ENCODE results near the gene ZBTB44. TPM values are rescaled to one million over a fixed set of nuclear protein-coding genes. Genes with fewer than 3 reads are reported as not detected.

Gene ZBTB44, protein sequence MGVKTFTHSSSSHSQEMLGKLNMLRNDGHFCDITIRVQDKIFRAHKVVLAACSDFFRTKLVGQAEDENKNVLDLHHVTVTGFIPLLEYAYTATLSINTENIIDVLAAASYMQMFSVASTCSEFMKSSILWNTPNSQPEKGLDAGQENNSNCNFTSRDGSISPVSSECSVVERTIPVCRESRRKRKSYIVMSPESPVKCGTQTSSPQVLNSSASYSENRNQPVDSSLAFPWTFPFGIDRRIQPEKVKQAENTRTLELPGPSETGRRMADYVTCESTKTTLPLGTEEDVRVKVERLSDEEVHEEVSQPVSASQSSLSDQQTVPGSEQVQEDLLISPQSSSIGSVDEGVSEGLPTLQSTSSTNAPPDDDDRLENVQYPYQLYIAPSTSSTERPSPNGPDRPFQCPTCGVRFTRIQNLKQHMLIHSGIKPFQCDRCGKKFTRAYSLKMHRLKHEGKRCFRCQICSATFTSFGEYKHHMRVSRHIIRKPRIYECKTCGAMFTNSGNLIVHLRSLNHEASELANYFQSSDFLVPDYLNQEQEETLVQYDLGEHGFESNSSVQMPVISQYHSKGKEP
- total RNA-seq: 26.2 and 37.9 TPM in 2 replicates

DNA sequence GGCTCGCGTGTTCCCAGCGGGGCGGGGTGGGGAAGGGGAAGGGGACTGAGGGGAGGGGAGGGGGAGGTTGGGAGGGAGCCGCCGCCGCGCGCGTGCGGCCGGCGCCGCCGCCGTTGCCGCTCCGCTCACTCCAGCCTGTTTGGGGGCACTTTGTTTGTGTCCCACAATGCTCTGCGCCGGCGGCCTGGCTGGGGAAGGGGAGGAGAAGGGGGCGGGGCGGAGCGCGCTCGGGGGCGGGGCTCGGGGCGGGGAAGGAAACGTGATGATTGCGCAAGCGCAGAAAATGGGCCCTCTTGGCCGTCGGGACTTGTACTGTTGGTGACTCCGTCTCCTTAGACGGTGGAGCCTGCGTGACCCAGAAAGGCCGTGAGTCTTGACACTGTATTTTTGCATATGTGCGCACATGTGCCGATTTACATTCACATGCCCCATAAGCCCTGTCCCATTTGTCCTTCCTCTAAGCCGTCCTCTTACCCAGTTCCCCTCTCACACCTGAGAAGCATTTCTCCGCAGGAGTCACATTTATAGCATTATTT lies at the start of gene ZBTB44:
ZBTB44 (minus strand) TSS at position 168 of the 536 bp plus-strand sequence. CDS start 53,044 bp downstream, outside the sequence.

Other genes with a start within 250 kb of the ZBTB44 start
- 709 and 888 TPM in 2 replicates for gene APLP2, start 245.0 kb downstream of the ZBTB44 start, total RNA-seq
- gene ST14, start 155.1 kb downstream of the ZBTB44 start, total RNA-seq: 0.07 TPM in 1 of 2 replicates, not detected in the other
- gene ADAMTS8, start 113.7 kb upstream of the ZBTB44 start, total RNA-seq: 0.07 and 0.65 TPM in 2 replicates
- gene ADAMTS15, start 133.7 kb upstream of the ZBTB44 start, total RNA-seq: 28.8 and 94.9 TPM in 2 replicates

All from smooth muscle cell of the pulmonary artery (primary cell).